Measurements from ENCODE around the gene CEP72. TPM values are rescaled to one million over a fixed set of nuclear protein-coding genes. Genes with fewer than 3 reads are reported as not detected.

CEP72 gene
- total RNA-seq, 6 experiments from 2014 or later = 2.9 to 5.0 (median 4.0) TPM

DNA sequence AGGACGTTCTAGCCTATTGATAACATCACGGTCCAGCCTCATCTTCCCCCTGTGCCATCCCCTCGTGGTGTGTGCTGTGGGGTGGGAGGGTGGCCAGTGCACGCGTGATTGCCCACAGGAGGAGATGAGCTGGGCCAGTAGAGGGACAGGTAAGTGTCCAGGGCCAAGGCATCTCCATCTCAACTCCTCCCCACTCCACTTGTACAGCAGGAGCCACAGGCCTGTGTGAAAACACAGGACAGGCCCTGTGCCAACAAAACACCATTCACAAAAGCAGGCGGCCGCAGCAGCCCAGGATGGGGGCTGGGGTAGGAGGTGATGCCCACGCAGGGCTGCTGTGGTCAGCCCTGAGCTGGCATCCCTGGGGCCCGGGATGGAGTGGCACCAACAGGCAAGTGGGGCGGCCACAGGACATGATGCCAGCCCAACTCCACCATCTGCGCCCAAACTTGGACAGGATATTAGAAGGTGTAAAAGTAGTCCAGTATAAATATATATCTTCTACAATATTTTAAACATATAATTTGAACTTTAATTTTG is 48.4 kb downstream of the CEP72 start:
- TF ChIP-seq, protein P1, sequence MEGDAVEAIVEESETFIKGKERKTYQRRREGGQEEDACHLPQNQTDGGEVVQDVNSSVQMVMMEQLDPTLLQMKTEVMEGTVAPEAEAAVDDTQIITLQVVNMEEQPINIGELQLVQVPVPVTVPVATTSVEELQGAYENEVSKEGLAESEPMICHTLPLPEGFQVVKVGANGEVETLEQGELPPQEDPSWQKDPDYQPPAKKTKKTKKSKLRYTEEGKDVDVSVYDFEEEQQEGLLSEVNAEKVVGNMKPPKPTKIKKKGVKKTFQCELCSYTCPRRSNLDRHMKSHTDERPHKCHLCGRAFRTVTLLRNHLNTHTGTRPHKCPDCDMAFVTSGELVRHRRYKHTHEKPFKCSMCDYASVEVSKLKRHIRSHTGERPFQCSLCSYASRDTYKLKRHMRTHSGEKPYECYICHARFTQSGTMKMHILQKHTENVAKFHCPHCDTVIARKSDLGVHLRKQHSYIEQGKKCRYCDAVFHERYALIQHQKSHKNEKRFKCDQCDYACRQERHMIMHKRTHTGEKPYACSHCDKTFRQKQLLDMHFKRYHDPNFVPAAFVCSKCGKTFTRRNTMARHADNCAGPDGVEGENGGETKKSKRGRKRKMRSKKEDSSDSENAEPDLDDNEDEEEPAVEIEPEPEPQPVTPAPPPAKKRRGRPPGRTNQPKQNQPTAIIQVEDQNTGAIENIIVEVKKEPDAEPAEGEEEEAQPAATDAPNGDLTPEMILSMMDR (IDR thresholded peaks at IDR 0.05) = no peak
- Mint-ChIP-seq H3K4me1 (ENCODE audit: low read depth) (peaks cover 15% of the 10 kb centered on the region), H3K27ac (no peak overlapping the region), H3K4me3 (no peak overlapping the region), H3K36me3 (ENCODE audit: low read depth) (peaks cover 37% of the 10 kb centered on the region), H3K27me3 (ENCODE audit: insufficient read depth) (no peaks in the 10 kb centered on the region; the same call in none of the 2 replicates), H3K9me3 (peaks cover 6% of the 10 kb centered on the region; the same call in 1 of the 2 replicates)
- DNase-seq = no peak

DNA sequence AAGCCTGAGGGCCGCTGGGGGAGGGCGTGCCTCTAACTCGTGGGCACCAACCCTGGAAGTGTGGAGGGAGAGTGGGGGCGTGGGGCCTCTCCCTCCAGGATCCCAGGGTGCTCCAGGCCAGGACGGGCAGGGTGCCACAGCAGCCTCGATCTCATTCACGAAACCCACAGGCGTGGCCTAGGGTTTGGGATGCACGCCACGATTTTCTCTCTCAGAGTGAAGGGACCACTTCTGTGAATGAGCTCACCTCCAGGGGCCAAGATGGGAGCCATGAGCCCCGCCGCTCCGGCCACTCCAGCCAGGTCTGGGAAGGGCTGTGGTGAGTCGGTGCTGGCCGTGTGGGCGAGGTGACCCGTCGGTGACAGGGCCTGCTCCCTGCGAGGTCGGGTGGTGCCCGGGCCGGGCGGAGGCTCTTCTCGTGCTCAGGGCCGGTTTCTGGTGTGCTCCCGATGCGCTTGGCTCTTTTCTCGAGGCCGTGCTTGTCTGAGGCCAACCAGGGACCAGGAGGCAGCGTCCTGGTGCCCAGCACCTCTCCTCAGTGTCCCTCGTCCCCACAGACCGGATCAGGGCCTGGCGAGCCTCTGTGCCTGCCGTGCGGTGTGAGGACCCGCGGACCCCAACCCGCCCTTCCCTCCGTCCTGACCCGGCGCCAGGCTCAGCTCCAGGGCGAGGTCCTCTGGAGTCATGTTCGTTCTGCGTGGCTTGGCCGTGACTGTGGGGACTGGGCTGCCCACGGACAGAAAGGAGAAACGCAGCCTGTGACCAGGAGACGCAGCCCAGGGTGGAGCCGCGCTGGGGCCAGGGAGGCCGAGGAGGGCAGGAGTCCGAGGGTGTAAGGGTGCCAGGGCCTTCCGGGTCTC is 50.0 kb downstream of the CEP72 start:
- TF ChIP-seq, protein P1 (IDR thresholded peaks at IDR 0.05) = no peak

DNA sequence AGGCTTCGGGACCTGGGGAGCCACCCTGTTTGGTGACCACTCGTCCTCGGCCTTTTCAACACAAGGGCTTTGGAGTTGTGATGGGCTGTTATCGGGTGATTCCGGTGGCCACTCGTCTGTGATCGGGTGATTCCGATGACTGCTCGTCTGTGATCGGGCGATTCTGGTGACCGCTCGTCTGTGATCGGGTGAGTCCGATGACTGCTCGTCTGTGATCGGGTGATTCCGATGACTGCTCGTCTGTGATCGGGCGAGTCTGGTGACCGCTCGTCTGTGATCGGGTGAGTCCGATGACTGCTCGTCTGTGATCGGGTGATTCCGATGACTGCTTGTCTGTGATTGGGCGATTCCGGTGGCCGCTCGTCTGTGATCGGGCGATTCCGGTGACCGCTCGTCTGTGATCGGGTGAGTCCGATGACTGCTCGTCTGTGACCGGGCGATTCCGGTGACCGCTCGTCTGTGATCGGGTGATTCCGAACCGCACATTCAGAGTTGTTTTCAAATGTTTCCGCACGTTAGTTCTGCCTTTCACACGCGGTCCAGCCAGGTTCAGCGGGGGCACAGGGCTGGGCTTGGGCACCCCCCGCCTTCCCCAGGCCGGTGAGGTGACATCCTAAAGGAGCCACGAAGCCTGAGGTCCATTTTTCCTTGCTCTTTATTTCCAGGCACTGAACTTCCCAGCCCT is 50.8 kb downstream of the CEP72 start:
- no peak for DNase-seq
- no peak overlapping the region for H3K27ac Mint-ChIP-seq
- no peak overlapping the region for H3K4me3 Mint-ChIP-seq
- H3K27me3 Mint-ChIP-seq (ENCODE audit: insufficient read depth) = no peaks in the 10 kb centered on the region; the same call in none of the 2 replicates
- TF ChIP-seq, protein P1 (IDR thresholded peaks at IDR 0.05) = no peak
- H3K36me3 Mint-ChIP-seq (ENCODE audit: low read depth) = peaks cover 36% of the 10 kb centered on the region
- peaks cover 7% of the 10 kb centered on the region for H3K4me1 Mint-ChIP-seq (ENCODE audit: low read depth)
- H3K9me3 Mint-ChIP-seq = peaks cover 6% of the 10 kb centered on the region; the same call in 1 of the 2 replicates

More for the DNA sequence above, 50.0 kb downstream of the CEP72 start:
- no peak overlapping the region for H3K27ac Mint-ChIP-seq
- no peak for DNase-seq
- peaks cover 6% of the 10 kb centered on the region; the same call in 1 of the 2 replicates for H3K9me3 Mint-ChIP-seq
- peaks cover 37% of the 10 kb centered on the region for H3K36me3 Mint-ChIP-seq (ENCODE audit: low read depth)
- peaks cover 15% of the 10 kb centered on the region for H3K4me1 Mint-ChIP-seq (ENCODE audit: low read depth)
- no peaks in the 10 kb centered on the region; the same call in none of the 2 replicates for H3K27me3 Mint-ChIP-seq (ENCODE audit: insufficient read depth)
- H3K4me3 Mint-ChIP-seq = no peak overlapping the region

GRCh38 chr5:663436-664342 is 51.5 kb downstream of the CEP72 start:
- TF ChIP-seq, protein P1 (IDR thresholded peaks at IDR 0.05) = peak; percentile 28; the same call in 1 of the 2 replicates
- Mint-ChIP-seq H3K27ac (no peak overlapping the region), H3K27me3 (ENCODE audit: insufficient read depth) (no peaks in the 10 kb centered on the region; the same call in none of the 2 replicates), H3K9me3 (peaks cover 6% of the 10 kb centered on the region; the same call in 1 of the 2 replicates), H3K36me3 (ENCODE audit: low read depth) (peaks cover 34% of the 10 kb centered on the region), H3K4me3 (no peak overlapping the region), H3K4me1 (ENCODE audit: low read depth) (peaks cover 4% of the 10 kb centered on the region; the same call in 1 of the 2 replicates)
- no peak for DNase-seq

Data from HFFc6 (cell line).